Measurements from ENCODE around the gene LRRC59.

The LRRC59 gene

GRCh38 chr17:50364061-50364458 is 33.3 kb downstream of the LRRC59 start:
- DNase-seq (ENCODE audit: low read depth, low spot score) = no peak
- no peak overlapping the region for H3K27ac ChIP-seq

- no peak for DNase-seq (ENCODE audit: low read depth, low spot score)
- no peak overlapping the region for H3K27ac ChIP-seq
Measured at GRCh38 chr17:50363217-50364060, 33.9 kb downstream of the LRRC59 start.

GRCh38 chr17:50362661-50363060 is 34.7 kb downstream of the LRRC59 start:
- DNase-seq (ENCODE audit: low read depth, low spot score) = no peak
- no peak overlapping the region for H3K27ac ChIP-seq

GRCh38 chr17:50361561-50362480 is 35.5 kb downstream of the LRRC59 start:
- DNase-seq (ENCODE audit: low read depth, low spot score) = peak; percentile 18
- no peak overlapping the region for H3K27ac ChIP-seq

- DNase-seq (ENCODE audit: low read depth, low spot score) = no peak
- no peak overlapping the region for H3K27ac ChIP-seq
Measured at GRCh38 chr17:50360486-50361115, 36.7 kb downstream of the LRRC59 start.

- no peak for DNase-seq (ENCODE audit: low read depth, low spot score)
- H3K27ac ChIP-seq = no peak overlapping the region
Measured at GRCh38 chr17:50359998-50360461, 37.3 kb downstream of the LRRC59 start.

GRCh38 chr17:50359005-50359699 is 38.2 kb downstream of the LRRC59 start:
- no peak overlapping the region for H3K27ac ChIP-seq
- no peak for DNase-seq (ENCODE audit: low read depth, low spot score)

GRCh38 chr17:50358177-50358576 is 39.1 kb downstream of the LRRC59 start:
- no peak overlapping the region for H3K27ac ChIP-seq
- no peak for DNase-seq (ENCODE audit: low read depth, low spot score)

GRCh38 chr17:50356892-50357510 is 40.3 kb downstream of the LRRC59 start:
- no peak overlapping the region for H3K27ac ChIP-seq
- no peak for DNase-seq (ENCODE audit: low read depth, low spot score)

GRCh38 chr17:50356418-50356817 is 40.9 kb downstream of the LRRC59 start:
- no peak for DNase-seq (ENCODE audit: low read depth, low spot score)
- no peak overlapping the region for H3K27ac ChIP-seq

- H3K27ac ChIP-seq = no peak overlapping the region
- no peak for DNase-seq (ENCODE audit: low read depth, low spot score)
Measured at GRCh38 chr17:50355701-50356341, 41.5 kb downstream of the LRRC59 start.

GRCh38 chr17:50355336-50355700 is 42.0 kb downstream of the LRRC59 start:
- no peak overlapping the region for H3K27ac ChIP-seq
- no peak for DNase-seq (ENCODE audit: low read depth, low spot score)

- H3K27ac ChIP-seq = no peak overlapping the region
- no peak for DNase-seq (ENCODE audit: low read depth, low spot score)
Measured at GRCh38 chr17:50354776-50355175, 42.5 kb downstream of the LRRC59 start.

GRCh38 chr17:50354198-50354597 is 43.1 kb downstream of the LRRC59 start:
- DNase-seq (ENCODE audit: low read depth, low spot score) = no peak
- H3K27ac ChIP-seq = no peak overlapping the region

GRCh38 chr17:50353600-50354195 is 43.6 kb downstream of the LRRC59 start:
- no peak for DNase-seq (ENCODE audit: low read depth, low spot score)
- H3K27ac ChIP-seq = no peak overlapping the region

- DNase-seq (ENCODE audit: low read depth, low spot score) = no peak
- H3K27ac ChIP-seq = no peak overlapping the region
Measured at GRCh38 chr17:50352693-50353599, 44.4 kb downstream of the LRRC59 start.

- no peak for DNase-seq (ENCODE audit: low read depth, low spot score)
- no peak overlapping the region for H3K27ac ChIP-seq
Measured at GRCh38 chr17:50352072-50352692, 45.1 kb downstream of the LRRC59 start.
